ENCODE data around the gene DEFB110.

Gene DEFB110

GRCh38 chr6:50003139-50003538 is 18.7 kb downstream of the DEFB110 start:
- Histone ChIP-seq H3K4me3 (ENCODE audit: low read depth in 1 of 2, low read length in 2 of 2) (no peak overlapping the region), H3K27ac (ENCODE audit: low read depth, low read length) (no peak overlapping the region), H3K4me1 (ENCODE audit: control insufficient read depth in 1 of 2, insufficient read depth in 2 of 2, low read length in 2 of 2) (no peaks in the 10 kb centered on the region), H3K9ac (ENCODE audit: low read depth in 1 of 2, low read length in 2 of 2) (no peak overlapping the region), H3K36me3 (ENCODE audit: control insufficient read depth in 1 of 2, insufficient read depth in 2 of 2, low read length in 2 of 2) (no peaks in the 10 kb centered on the region), H3K27me3 (ENCODE audit: control insufficient read depth in 1 of 2, insufficient read depth in 2 of 2, low read length in 2 of 2) (no peaks in the 10 kb centered on the region), H3K9me3 (ENCODE audit: control insufficient read depth in 1 of 2, low read length in 2 of 2) (no peaks in the 10 kb centered on the region)

- Histone ChIP-seq H3K36me3 (ENCODE audit: control insufficient read depth in 1 of 2, insufficient read depth in 2 of 2, low read length in 2 of 2) (no peaks in the 10 kb centered on the region), H3K9ac (ENCODE audit: low read depth in 1 of 2, low read length in 2 of 2) (no peak overlapping the region), H3K27me3 (ENCODE audit: control insufficient read depth in 1 of 2, insufficient read depth in 2 of 2, low read length in 2 of 2) (no peaks in the 10 kb centered on the region), H3K27ac (ENCODE audit: low read depth, low read length) (no peak overlapping the region), H3K4me1 (ENCODE audit: control insufficient read depth in 1 of 2, insufficient read depth in 2 of 2, low read length in 2 of 2) (no peaks in the 10 kb centered on the region), H3K4me3 (ENCODE audit: low read depth in 1 of 2, low read length in 2 of 2) (no peak overlapping the region), H3K9me3 (ENCODE audit: control insufficient read depth in 1 of 2, low read length in 2 of 2) (no peaks in the 10 kb centered on the region)
These were observed 26.5 kb downstream of the DEFB110 start for GRCh38 chr6:49995278-49995677.

- no peaks in the 10 kb centered on the region for H3K27me3 ChIP-seq (ENCODE audit: control insufficient read depth in 1 of 2, insufficient read depth in 2 of 2, low read length in 2 of 2)
- no peaks in the 10 kb centered on the region for H3K9me3 ChIP-seq (ENCODE audit: control insufficient read depth in 1 of 2, low read length in 2 of 2)
- H3K4me1 ChIP-seq (ENCODE audit: control insufficient read depth in 1 of 2, insufficient read depth in 2 of 2, low read length in 2 of 2), result no peaks in the 10 kb centered on the region
- no peak overlapping the region for H3K9ac ChIP-seq (ENCODE audit: low read depth in 1 of 2, low read length in 2 of 2)
- H3K4me3 ChIP-seq (ENCODE audit: low read depth in 1 of 2, low read length in 2 of 2), result no peak overlapping the region
- no peaks in the 10 kb centered on the region for H3K36me3 ChIP-seq (ENCODE audit: control insufficient read depth in 1 of 2, insufficient read depth in 2 of 2, low read length in 2 of 2)
- no peak overlapping the region for H3K27ac ChIP-seq (ENCODE audit: low read depth, low read length)
These were observed 32.9 kb downstream of the DEFB110 start for GRCh38 chr6:49988900-49989299.

- Histone ChIP-seq H3K36me3 (ENCODE audit: control insufficient read depth in 1 of 2, insufficient read depth in 2 of 2, low read length in 2 of 2) (no peaks in the 10 kb centered on the region), H3K27me3 (ENCODE audit: control insufficient read depth in 1 of 2, insufficient read depth in 2 of 2, low read length in 2 of 2) (no peaks in the 10 kb centered on the region), H3K9me3 (ENCODE audit: control insufficient read depth in 1 of 2, low read length in 2 of 2) (no peaks in the 10 kb centered on the region), H3K4me3 (ENCODE audit: low read depth in 1 of 2, low read length in 2 of 2) (no peak overlapping the region), H3K9ac (ENCODE audit: low read depth in 1 of 2, low read length in 2 of 2) (no peak overlapping the region), H3K27ac (ENCODE audit: low read depth, low read length) (no peak overlapping the region), H3K4me1 (ENCODE audit: control insufficient read depth in 1 of 2, insufficient read depth in 2 of 2, low read length in 2 of 2) (no peaks in the 10 kb centered on the region)
These were observed 34.0 kb downstream of the DEFB110 start for GRCh38 chr6:49987749-49988148.

GRCh38 chr6:49986551-49986950 is 35.2 kb downstream of the DEFB110 start:
- Histone ChIP-seq H3K27ac (ENCODE audit: low read depth, low read length) (no peak overlapping the region), H3K9ac (ENCODE audit: low read depth in 1 of 2, low read length in 2 of 2) (no peak overlapping the region), H3K36me3 (ENCODE audit: control insufficient read depth in 1 of 2, insufficient read depth in 2 of 2, low read length in 2 of 2) (no peaks in the 10 kb centered on the region), H3K9me3 (ENCODE audit: control insufficient read depth in 1 of 2, low read length in 2 of 2) (no peaks in the 10 kb centered on the region), H3K27me3 (ENCODE audit: control insufficient read depth in 1 of 2, insufficient read depth in 2 of 2, low read length in 2 of 2) (no peaks in the 10 kb centered on the region), H3K4me3 (ENCODE audit: low read depth in 1 of 2, low read length in 2 of 2) (no peak overlapping the region), H3K4me1 (ENCODE audit: control insufficient read depth in 1 of 2, insufficient read depth in 2 of 2, low read length in 2 of 2) (no peaks in the 10 kb centered on the region)

GRCh38 chr6:49982046-49982445 is 39.7 kb downstream of the DEFB110 start:
- no peak overlapping the region for H3K27ac ChIP-seq (ENCODE audit: low read depth, low read length)
- no peak overlapping the region for H3K9ac ChIP-seq (ENCODE audit: low read depth in 1 of 2, low read length in 2 of 2)
- no peaks in the 10 kb centered on the region for H3K27me3 ChIP-seq (ENCODE audit: control insufficient read depth in 1 of 2, insufficient read depth in 2 of 2, low read length in 2 of 2)
- no peaks in the 10 kb centered on the region for H3K36me3 ChIP-seq (ENCODE audit: control insufficient read depth in 1 of 2, insufficient read depth in 2 of 2, low read length in 2 of 2)
- no peak overlapping the region for H3K4me3 ChIP-seq (ENCODE audit: low read depth in 1 of 2, low read length in 2 of 2)
- no peaks in the 10 kb centered on the region for H3K4me1 ChIP-seq (ENCODE audit: control insufficient read depth in 1 of 2, insufficient read depth in 2 of 2, low read length in 2 of 2)
- H3K9me3 ChIP-seq (ENCODE audit: control insufficient read depth in 1 of 2, low read length in 2 of 2), result no peaks in the 10 kb centered on the region

GRCh38 chr6:49980898-49981297 is 40.9 kb downstream of the DEFB110 start:
- no peak overlapping the region for H3K4me3 ChIP-seq (ENCODE audit: low read depth in 1 of 2, low read length in 2 of 2)
- no peaks in the 10 kb centered on the region for H3K4me1 ChIP-seq (ENCODE audit: control insufficient read depth in 1 of 2, insufficient read depth in 2 of 2, low read length in 2 of 2)
- no peak overlapping the region for H3K9ac ChIP-seq (ENCODE audit: low read depth in 1 of 2, low read length in 2 of 2)
- H3K27ac ChIP-seq (ENCODE audit: low read depth, low read length), result no peak overlapping the region
- no peaks in the 10 kb centered on the region for H3K27me3 ChIP-seq (ENCODE audit: control insufficient read depth in 1 of 2, insufficient read depth in 2 of 2, low read length in 2 of 2)
- no peaks in the 10 kb centered on the region for H3K9me3 ChIP-seq (ENCODE audit: control insufficient read depth in 1 of 2, low read length in 2 of 2)
- no peaks in the 10 kb centered on the region for H3K36me3 ChIP-seq (ENCODE audit: control insufficient read depth in 1 of 2, insufficient read depth in 2 of 2, low read length in 2 of 2)

GRCh38 chr6:49979584-49979983 is 42.2 kb downstream of the DEFB110 start:
- Histone ChIP-seq H3K4me1 (ENCODE audit: control insufficient read depth in 1 of 2, insufficient read depth in 2 of 2, low read length in 2 of 2) (no peaks in the 10 kb centered on the region), H3K36me3 (ENCODE audit: control insufficient read depth in 1 of 2, insufficient read depth in 2 of 2, low read length in 2 of 2) (no peaks in the 10 kb centered on the region), H3K4me3 (ENCODE audit: low read depth in 1 of 2, low read length in 2 of 2) (no peak overlapping the region), H3K9ac (ENCODE audit: low read depth in 1 of 2, low read length in 2 of 2) (no peak overlapping the region), H3K27me3 (ENCODE audit: control insufficient read depth in 1 of 2, insufficient read depth in 2 of 2, low read length in 2 of 2) (no peaks in the 10 kb centered on the region), H3K27ac (ENCODE audit: low read depth, low read length) (no peak overlapping the region), H3K9me3 (ENCODE audit: control insufficient read depth in 1 of 2, low read length in 2 of 2) (no peaks in the 10 kb centered on the region)

- H3K27ac ChIP-seq (ENCODE audit: low read depth, low read length), result no peak overlapping the region
- H3K4me1 ChIP-seq (ENCODE audit: control insufficient read depth in 1 of 2, insufficient read depth in 2 of 2, low read length in 2 of 2), result no peaks in the 10 kb centered on the region
- no peaks in the 10 kb centered on the region for H3K27me3 ChIP-seq (ENCODE audit: control insufficient read depth in 1 of 2, insufficient read depth in 2 of 2, low read length in 2 of 2)
- peak overlapping the region in 1 of 2 donors; percentile 22 for H3K4me3 ChIP-seq (ENCODE audit: low read depth in 1 of 2, low read length in 2 of 2)
- no peaks in the 10 kb centered on the region for H3K36me3 ChIP-seq (ENCODE audit: control insufficient read depth in 1 of 2, insufficient read depth in 2 of 2, low read length in 2 of 2)
- no peaks in the 10 kb centered on the region for H3K9me3 ChIP-seq (ENCODE audit: control insufficient read depth in 1 of 2, low read length in 2 of 2)
- no peak overlapping the region for H3K9ac ChIP-seq (ENCODE audit: low read depth in 1 of 2, low read length in 2 of 2)
These were observed 43.2 kb downstream of the DEFB110 start for GRCh38 chr6:49978332-49979226.

- Histone ChIP-seq H3K9me3 (ENCODE audit: control insufficient read depth in 1 of 2, low read length in 2 of 2) (no peaks in the 10 kb centered on the region), H3K4me3 (ENCODE audit: low read depth in 1 of 2, low read length in 2 of 2) (no peak within 1 kb of the TSS), H3K9ac (ENCODE audit: low read depth in 1 of 2, low read length in 2 of 2) (no peak within 1 kb of the TSS), H3K27ac (ENCODE audit: low read depth, low read length) (no peak within 1 kb of the TSS), H3K36me3 (ENCODE audit: control insufficient read depth in 1 of 2, insufficient read depth in 2 of 2, low read length in 2 of 2) (no peaks in the 10 kb centered on the region), H3K4me1 (ENCODE audit: control insufficient read depth in 1 of 2, insufficient read depth in 2 of 2, low read length in 2 of 2) (no peaks in the 10 kb centered on the region), H3K27me3 (ENCODE audit: control insufficient read depth in 1 of 2, insufficient read depth in 2 of 2, low read length in 2 of 2) (no peaks in the 10 kb centered on the region)
These were observed 52.2 kb downstream of the DEFB110 start, which contains the start of gene DEFB113 for GRCh38 chr6:49969605-49970004. DEFB113 (minus strand) TSS chr6:49969625; CDS start chr6:49969625, 0 bp downstream.
